ENCODE measurements around the gene VMP1. TPM values are rescaled to one million over a fixed set of nuclear protein-coding genes. Genes with fewer than 3 reads are reported as not detected.

VMP1 gene
- total and polyA plus RNA-seq, 4 donors, result 46.4 to 118 (median 71.6) TPM

GRCh38 chr17:59743842-59744241 is 36.4 kb downstream of the VMP1 start:
- Histone ChIP-seq H3K27ac (ENCODE audit: low read depth in 1 of 2, low read length in 2 of 2) (no peak overlapping the region), H3K4me3 (ENCODE audit: low read depth in 1 of 3, low read length in 3 of 3) (no peak overlapping the region), H3K9ac (ENCODE audit: low read depth in 1 of 2, low read length in 2 of 2) (no peak overlapping the region), H3K4me1 (ENCODE audit: control insufficient read depth in 4 of 4, insufficient read depth in 4 of 4, low read length in 3 of 4) (peaks cover 0 to 3% (median 0%) of the 10 kb centered on the region in 4 donors), H3K9me3 (ENCODE audit: control insufficient read depth in 4 of 4, low read length in 3 of 4) (no peaks in the 10 kb centered on the region), H3K27me3 (ENCODE audit: control insufficient read depth in 4 of 4, insufficient read depth in 4 of 4, low read length in 3 of 4) (no peaks in the 10 kb centered on the region), H3K36me3 (ENCODE audit: control insufficient read depth in 4 of 4, insufficient read depth in 3 of 4, low read depth in 1 of 4, low read length in 3 of 4) (peaks cover 0 to 10% (median 4%) of the 10 kb centered on the region in 4 donors)
- DNase-seq (ENCODE audit: low spot score), result no peak
- WGBS, result 81% methylated on average over 4 of the region's 4 CpGs
- no peak for TF ChIP-seq EGR1 (IDR thresholded peaks at IDR 0.05; ENCODE audit: low read depth in 2 of 2)
- no peak for TF ChIP-seq YY1 (IDR thresholded peaks at IDR 0.05)
- no peak for TF ChIP-seq GABPA (IDR thresholded peaks at IDR 0.05 in 1 of 2, conservative IDR thresholded peaks at IDR 0.05 in 1 of 2)
- TF ChIP-seq RAD21 (IDR thresholded peaks at IDR 0.05), result no peak
- no peak for TF ChIP-seq SP1 (IDR thresholded peaks at IDR 0.05)
- TF ChIP-seq RXRA (IDR thresholded peaks at IDR 0.05), result no peak
- no peak for TF ChIP-seq REST (IDR thresholded peaks at IDR 0.05)
- TF ChIP-seq, protein P1, sequence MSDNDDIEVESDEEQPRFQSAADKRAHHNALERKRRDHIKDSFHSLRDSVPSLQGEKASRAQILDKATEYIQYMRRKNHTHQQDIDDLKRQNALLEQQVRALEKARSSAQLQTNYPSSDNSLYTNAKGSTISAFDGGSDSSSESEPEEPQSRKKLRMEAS (IDR thresholded peaks at IDR 0.05), result no peak
- no peak for TF ChIP-seq FOXA2 (IDR thresholded peaks at IDR 0.05)
- TF ChIP-seq CTCF (IDR thresholded peaks at IDR 0.05; ENCODE audit: low read depth, low read length, missing input control), result no peak

DNA sequence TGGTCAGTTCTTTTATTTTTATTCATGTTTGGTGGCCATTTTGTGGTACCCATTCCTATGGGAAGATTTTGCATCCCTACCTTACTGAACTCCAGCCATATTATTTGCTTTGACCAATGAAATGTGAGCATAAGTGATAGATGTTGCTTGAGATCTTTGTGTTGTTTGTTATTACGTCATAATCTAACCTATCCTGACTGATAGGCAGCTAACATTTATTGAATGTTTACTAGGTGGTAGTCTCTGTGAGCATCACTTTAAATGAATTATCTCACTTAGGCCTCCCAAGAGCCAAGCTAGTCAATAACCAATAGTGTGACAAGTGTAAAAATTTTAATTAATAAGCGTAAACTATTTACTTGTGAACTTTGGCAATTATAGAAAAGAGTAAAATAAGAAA is 37.6 kb downstream of the VMP1 start:
- Histone ChIP-seq H3K36me3 (ENCODE audit: control insufficient read depth in 4 of 4, insufficient read depth in 3 of 4, low read depth in 1 of 4, low read length in 3 of 4) (peaks cover 0 to 6% (median 2%) of the 10 kb centered on the region in 4 donors), H3K9me3 (ENCODE audit: control insufficient read depth in 4 of 4, low read length in 3 of 4) (no peaks in the 10 kb centered on the region), H3K4me1 (ENCODE audit: control insufficient read depth in 4 of 4, insufficient read depth in 4 of 4, low read length in 3 of 4) (peaks cover 0 to 4% (median 0%) of the 10 kb centered on the region in 4 donors), H3K4me3 (ENCODE audit: low read depth in 1 of 3, low read length in 3 of 3) (no peak overlapping the region), H3K9ac (ENCODE audit: low read depth in 1 of 2, low read length in 2 of 2) (no peak overlapping the region), H3K27me3 (ENCODE audit: control insufficient read depth in 4 of 4, insufficient read depth in 4 of 4, low read length in 3 of 4) (no peaks in the 10 kb centered on the region), H3K27ac (ENCODE audit: low read depth in 1 of 2, low read length in 2 of 2) (no peak overlapping the region)
- TF ChIP-seq HNF4A (conservative IDR thresholded peaks at IDR 0.05) (no peak), TAF1 (conservative IDR thresholded peaks at IDR 0.05) (no peak), HNF4G (IDR thresholded peaks at IDR 0.05) (no peak), ATF3 (IDR thresholded peaks at IDR 0.05) (no peak), SP1 (IDR thresholded peaks at IDR 0.05) (no peak), FOXA1 (IDR thresholded peaks at IDR 0.05) (no peak), REST (IDR thresholded peaks at IDR 0.05) (no peak), YY1 (IDR thresholded peaks at IDR 0.05) (no peak), RXRA (IDR thresholded peaks at IDR 0.05) (no peak), JUND (IDR thresholded peaks at IDR 0.05) (no peak), FOXA2 (IDR thresholded peaks at IDR 0.05) (no peak), GABPA (IDR thresholded peaks at IDR 0.05 in 1 of 2, conservative IDR thresholded peaks at IDR 0.05 in 1 of 2) (no peak), ZBTB33 (IDR thresholded peaks at IDR 0.05) (no peak)
- TF ChIP-seq, protein P1 (IDR thresholded peaks at IDR 0.05), result no peak
- 93% methylated on average over 2 of the region's 2 CpGs for WGBS
- DNase-seq (ENCODE audit: low spot score), result no peak

Measured in liver (tissue), 9 donors.